ENCODE data around the gene SRMS. TPM values are rescaled to one million over a fixed set of nuclear protein-coding genes. Genes with fewer than 3 reads are reported as not detected.
A peak's percentile ranks its signal among the peaks of the same experiment; 100 is the strongest.
"Not testable (repeated sequence)": the region's sequence is repeated elsewhere in the genome, so short reads cannot be mapped to it uniquely, and the experiment has no call there.

Gene SRMS
- total RNA-seq, 6 donors from 2014 or later: not detected

GRCh38 chr20:63560333-63560805, 12.8 kb upstream of the SRMS start:
- Histone ChIP-seq H3K9me3 (no peaks in the 10 kb centered on the region), H3K36me3 (peaks cover 38 to 72% (median 63%) of the 10 kb centered on the region in 4 donors), H3K27ac (no peak overlapping the region), H3K4me3 (no peak overlapping the region), H3K4me1 (no peaks in the 10 kb centered on the region), H3K27me3 (no peaks in the 10 kb centered on the region)
- ATAC-seq (ENCODE audit: low FRiP score in 2 of 2) (no peak), DNase-seq (peak in 1 of 2 donors; percentile 65)
- WGBS, 2 donors: 95 to 97% methylated on average over 7 to 14 of the region's 16 CpGs
- TF ChIP-seq CTCF (IDR thresholded peaks at IDR 0.05): no peak
- no peak for TF ChIP-seq EP300 (IDR thresholded peaks at IDR 0.05)
- no peak for TF ChIP-seq POLR2A (IDR thresholded peaks at IDR 0.05)
- TF ChIP-seq POLR2AphosphoS5 (IDR thresholded peaks at IDR 0.05): no peak

GRCh38 chr20:63559485-63560332, 12.2 kb upstream of the SRMS start:
- H3K9me3 ChIP-seq; H3K4me1 ChIP-seq; ATAC-seq (ENCODE audit: low FRiP score in 2 of 2); H3K27ac ChIP-seq; H3K27me3 ChIP-seq; H3K4me3 ChIP-seq: not testable (repeated sequence)
- WGBS, 2 donors: 86 to 96% methylated on average over 2 to 30 of the region's 31 CpGs
- peaks cover 32 to 65% (median 60%) of the 10 kb centered on the region in 4 donors for H3K36me3 ChIP-seq
- DNase-seq: peak in 1 of 2 donors; percentile 70

GRCh38 chr20:63558804-63559484, 11.4 kb upstream of the SRMS start:
- DNase-seq: peak in 1 of 2 donors; percentile 66
- TF ChIP-seq POLR2A (IDR thresholded peaks at IDR 0.05) (no peak), POLR2AphosphoS5 (IDR thresholded peaks at IDR 0.05) (no peak)
- Histone ChIP-seq H3K27me3 (no peaks in the 10 kb centered on the region), H3K4me1 (peaks cover 6 to 7% (median 6%) of the 10 kb centered on the region in 4 donors), H3K4me3 (no peak overlapping the region), H3K27ac (no peak overlapping the region), H3K9me3 (no peaks in the 10 kb centered on the region), H3K36me3 (peaks cover 28 to 57% (median 53%) of the 10 kb centered on the region in 4 donors)
- ATAC-seq (ENCODE audit: low FRiP score in 2 of 2): no peak
- 93 to 96% methylated on average over 11 to 14 of the region's 14 CpGs for WGBS, 2 donors

- ATAC-seq (ENCODE audit: low FRiP score in 2 of 2) (no peak), DNase-seq (peak in 1 of 2 donors; percentile 76)
- 85 to 88% methylated on average over 13 to 15 of the region's 19 CpGs for WGBS, 2 donors
Observed at GRCh38 chr20:63557481-63557891, 9.9 kb upstream of the SRMS start.

GRCh38 chr20:63556873-63557478, 9.4 kb upstream of the SRMS start:
- H3K4me3 ChIP-seq: no peak overlapping the region
- peak in 1 of 2 donors; percentile 61 for DNase-seq
- TF ChIP-seq POLR2AphosphoS5 (IDR thresholded peaks at IDR 0.05) (no peak), POLR2A (IDR thresholded peaks at IDR 0.05) (no peak), CTCF (IDR thresholded peaks at IDR 0.05) (no peak), EP300 (IDR thresholded peaks at IDR 0.05) (no peak)
- H3K4me1 ChIP-seq: peaks cover 10 to 23% (median 20%) of the 10 kb centered on the region in 4 donors
- 60 to 83% methylated on average over 10 to 23 of the region's 23 CpGs for WGBS, 2 donors
- H3K36me3 ChIP-seq: peaks cover 11 to 38% (median 34%) of the 10 kb centered on the region in 4 donors
- H3K9me3 ChIP-seq: no peaks in the 10 kb centered on the region
- no peak overlapping the region for H3K27ac ChIP-seq
- H3K27me3 ChIP-seq: no peaks in the 10 kb centered on the region
- no peak for ATAC-seq (ENCODE audit: low FRiP score in 2 of 2)

More at GRCh38 chr20:63557481-63557891, 9.9 kb upstream of the SRMS start:
- no peaks in the 10 kb centered on the region for H3K9me3 ChIP-seq
- H3K4me3 ChIP-seq: no peak overlapping the region
- TF ChIP-seq POLR2A (IDR thresholded peaks at IDR 0.05) (no peak), POLR2AphosphoS5 (IDR thresholded peaks at IDR 0.05) (no peak), EP300 (IDR thresholded peaks at IDR 0.05) (no peak), CTCF (IDR thresholded peaks at IDR 0.05) (no peak)
- no peak overlapping the region for H3K27ac ChIP-seq
- no peaks in the 10 kb centered on the region for H3K27me3 ChIP-seq
- peaks cover 16 to 43% (median 39%) of the 10 kb centered on the region in 4 donors for H3K36me3 ChIP-seq
- H3K4me1 ChIP-seq: peaks cover 10 to 21% (median 20%) of the 10 kb centered on the region in 4 donors
